HEK293 (cell line): ENCODE results near the gene TSPAN9.

Source experiments
- GLIS2 ChIP-seq: fragments of 450-650 bp; formaldehyde crosslinking; IDR thresholded peaks from 2 replicates; pipeline ENCODE4 v1.5.1; 2016; ENCODE audit warnings: missing biosample characterization, missing genetic modification characterization
- KLF10 ChIP-seq: fragments of 450-650 bp; IDR thresholded peaks from 2 replicates; pipeline ENCODE4 v1.5.1; 2018; ENCODE audit warnings: missing biosample characterization, mild to moderate bottlenecking, missing genetic modification characterization
- MYNN ChIP-seq: fragments of 450-650 bp; formaldehyde crosslinking; IDR thresholded peaks from 2 replicates; pipeline ENCODE4 v1.5.1; 2016; ENCODE audit warnings: missing biosample characterization, missing genetic modification characterization, borderline replicate concordance
- SP3 ChIP-seq: fragments of 450-650 bp; formaldehyde crosslinking; IDR thresholded peaks from 2 replicates; pipeline ENCODE4 v1.5.1; 2016; ENCODE audit warnings: missing biosample characterization, missing genetic modification characterization
- ZNF132 ChIP-seq: fragments of 450-650 bp; formaldehyde crosslinking; IDR thresholded peaks from 2 replicates; pipeline ENCODE4 v1.5.1; 2017; ENCODE audit warnings: missing biosample characterization, missing genetic modification characterization, borderline replicate concordance
- ZNF175 ChIP-seq: fragments of 450-650 bp; formaldehyde crosslinking; IDR thresholded peaks from 2 replicates; pipeline ENCODE4 v1.5.1; 2016; ENCODE audit warnings: missing biosample characterization, missing genetic modification characterization
- TF ChIP-seq, protein P1 (sequence below): fragments of 450-650 bp; formaldehyde crosslinking; IDR thresholded peaks from 2 replicates; pipeline ENCODE4 v1.5.1; 2016; ENCODE audit warnings: missing biosample characterization, missing genetic modification characterization

DNA sequence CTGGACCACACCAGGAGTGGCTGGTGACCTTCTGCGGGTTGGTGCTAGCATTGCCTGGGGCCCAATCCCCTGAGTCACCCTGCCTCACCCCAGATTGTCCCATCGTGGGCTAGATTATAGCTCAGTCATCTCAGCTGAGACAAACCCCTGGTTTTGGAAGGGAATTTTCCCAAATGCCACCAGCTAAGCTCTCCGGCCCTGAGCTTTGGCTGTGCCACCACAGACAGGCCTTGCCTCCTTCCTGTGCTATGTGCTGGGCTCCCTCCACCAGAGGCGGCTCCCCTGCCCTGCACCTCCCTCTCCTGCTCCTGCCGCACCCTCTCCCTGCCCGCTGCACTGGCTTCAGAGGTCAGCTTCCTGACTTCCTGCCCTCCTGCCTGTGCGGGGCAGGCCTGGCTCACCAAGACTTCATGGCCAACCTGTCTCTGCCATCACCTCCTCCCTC is 196.3 kb downstream of the TSPAN9 start:
- TF ChIP-seq, protein P1, sequence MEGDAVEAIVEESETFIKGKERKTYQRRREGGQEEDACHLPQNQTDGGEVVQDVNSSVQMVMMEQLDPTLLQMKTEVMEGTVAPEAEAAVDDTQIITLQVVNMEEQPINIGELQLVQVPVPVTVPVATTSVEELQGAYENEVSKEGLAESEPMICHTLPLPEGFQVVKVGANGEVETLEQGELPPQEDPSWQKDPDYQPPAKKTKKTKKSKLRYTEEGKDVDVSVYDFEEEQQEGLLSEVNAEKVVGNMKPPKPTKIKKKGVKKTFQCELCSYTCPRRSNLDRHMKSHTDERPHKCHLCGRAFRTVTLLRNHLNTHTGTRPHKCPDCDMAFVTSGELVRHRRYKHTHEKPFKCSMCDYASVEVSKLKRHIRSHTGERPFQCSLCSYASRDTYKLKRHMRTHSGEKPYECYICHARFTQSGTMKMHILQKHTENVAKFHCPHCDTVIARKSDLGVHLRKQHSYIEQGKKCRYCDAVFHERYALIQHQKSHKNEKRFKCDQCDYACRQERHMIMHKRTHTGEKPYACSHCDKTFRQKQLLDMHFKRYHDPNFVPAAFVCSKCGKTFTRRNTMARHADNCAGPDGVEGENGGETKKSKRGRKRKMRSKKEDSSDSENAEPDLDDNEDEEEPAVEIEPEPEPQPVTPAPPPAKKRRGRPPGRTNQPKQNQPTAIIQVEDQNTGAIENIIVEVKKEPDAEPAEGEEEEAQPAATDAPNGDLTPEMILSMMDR (tag by site-specific recombination), result no peak
- TF ChIP-seq MYNN (tag by site-specific recombination) (no peak), ZNF132 (tag by site-specific recombination) (no peak), KLF10 (no peak), GLIS2 (tag by site-specific recombination) (no peak), SP3 (tag by site-specific recombination) (no peak), ZNF175 (no peak)
